ENCODE data around the gene ATP8B4.
"Not testable (repeated sequence)": the region's sequence is repeated elsewhere in the genome, so short reads cannot be mapped to it uniquely, and the experiment has no call there.

Gene ATP8B4

GRCh38 chr15:49963033-49963772 is 155.8 kb downstream of the ATP8B4 start:
- DNase-seq: not testable (repeated sequence)

GRCh38 chr15:49962044-49962602 is 156.9 kb downstream of the ATP8B4 start:
- no peak for DNase-seq

GRCh38 chr15:49953421-49953820 is 165.6 kb downstream of the ATP8B4 start:
- DNase-seq: no peak

- no peak for DNase-seq
Measured at GRCh38 chr15:49946681-49947080, 172.4 kb downstream of the ATP8B4 start.

- no peak for DNase-seq
Measured at GRCh38 chr15:49934487-49934886, 184.5 kb downstream of the ATP8B4 start.

GRCh38 chr15:49927189-49927861 is 191.7 kb downstream of the ATP8B4 start:
- no peak for DNase-seq

- DNase-seq: no peak
Measured at GRCh38 chr15:49926740-49927139, 192.3 kb downstream of the ATP8B4 start.

- DNase-seq: no peak
Measured at GRCh38 chr15:49923671-49924070, 195.4 kb downstream of the ATP8B4 start.

GRCh38 chr15:49919034-49919433 is 200.0 kb downstream of the ATP8B4 start:
- DNase-seq: no peak

GRCh38 chr15:49918121-49918520 is 200.9 kb downstream of the ATP8B4 start:
- DNase-seq: no peak

- no peak for DNase-seq
Measured at GRCh38 chr15:49916998-49917397, 202.0 kb downstream of the ATP8B4 start.

GRCh38 chr15:49915822-49916221 is 203.2 kb downstream of the ATP8B4 start:
- DNase-seq: no peak

- DNase-seq: no peak
Measured at GRCh38 chr15:49908933-49909295, 210.1 kb downstream of the ATP8B4 start.

- no peak for DNase-seq
Measured at GRCh38 chr15:49908236-49908932, 210.6 kb downstream of the ATP8B4 start.

GRCh38 chr15:49906966-49907365 is 212.1 kb downstream of the ATP8B4 start:
- no peak for DNase-seq

GRCh38 chr15:49905221-49905620 is 213.8 kb downstream of the ATP8B4 start:
- DNase-seq: no peak

- DNase-seq: no peak
Measured at GRCh38 chr15:49904296-49904695, 214.7 kb downstream of the ATP8B4 start.

- DNase-seq: peak in 6 of 56 donors; percentile 4 to 24 (median 9)
Measured at GRCh38 chr15:49902685-49903501, 216.1 kb downstream of the ATP8B4 start.

GRCh38 chr15:49901996-49902684 is 216.9 kb downstream of the ATP8B4 start:
- DNase-seq: no peak

- DNase-seq: no peak
Measured at GRCh38 chr15:49901321-49901720, 217.7 kb downstream of the ATP8B4 start.

- no peak for DNase-seq
Measured at GRCh38 chr15:49900903-49901235, 218.2 kb downstream of the ATP8B4 start.
